Suppressor macrophage treated with lipopolysaccharide for 4 hours (primary cell): ENCODE measurements around the gene CTNNBL1.

Experiments used
- DNase-seq: peaks from one replicate; pipeline ENCODE4 v3.0.0-alpha.2; 2020

Gene CTNNBL1

DNA sequence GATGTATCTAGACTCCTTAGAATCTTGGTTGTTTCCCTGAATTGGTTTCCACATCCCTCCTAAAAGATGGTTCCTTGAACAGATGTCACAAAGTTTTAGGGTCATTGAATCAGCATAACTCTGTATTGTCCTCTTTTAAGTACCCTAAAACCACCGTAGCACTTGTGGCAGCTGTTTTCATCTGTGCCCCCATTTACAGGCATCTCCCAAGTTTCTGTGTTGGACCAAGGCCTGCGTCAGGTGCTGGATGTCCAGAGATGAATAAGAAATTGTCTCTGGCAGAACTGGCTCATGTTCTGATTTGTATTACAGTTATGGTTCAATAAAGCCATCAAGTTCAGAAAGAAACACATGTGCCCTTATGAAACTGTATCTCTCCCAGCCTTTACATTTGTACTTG, 48.3 kb downstream of the CTNNBL1 start:
- DNase-seq, result no peak

DNA sequence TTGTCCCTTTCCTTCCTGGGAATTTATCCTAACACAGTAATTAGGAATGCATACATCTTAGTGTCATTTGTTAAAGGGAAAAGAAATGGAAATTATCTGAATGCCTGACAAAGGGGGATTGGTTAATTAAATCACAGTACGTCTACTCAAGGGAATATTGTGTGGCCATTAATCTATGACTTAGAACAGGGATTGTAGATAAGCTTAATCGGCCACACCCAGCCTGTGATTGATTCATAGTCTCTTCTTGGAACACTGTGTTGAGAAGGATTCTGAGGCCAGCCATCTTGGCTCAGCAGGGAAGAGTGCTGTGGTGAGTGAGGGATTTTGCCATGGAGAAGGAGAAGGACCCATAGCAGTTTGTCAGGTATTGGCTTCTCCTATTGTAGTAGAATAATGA, 50.5 kb downstream of the CTNNBL1 start:
- DNase-seq, result no peak

DNA sequence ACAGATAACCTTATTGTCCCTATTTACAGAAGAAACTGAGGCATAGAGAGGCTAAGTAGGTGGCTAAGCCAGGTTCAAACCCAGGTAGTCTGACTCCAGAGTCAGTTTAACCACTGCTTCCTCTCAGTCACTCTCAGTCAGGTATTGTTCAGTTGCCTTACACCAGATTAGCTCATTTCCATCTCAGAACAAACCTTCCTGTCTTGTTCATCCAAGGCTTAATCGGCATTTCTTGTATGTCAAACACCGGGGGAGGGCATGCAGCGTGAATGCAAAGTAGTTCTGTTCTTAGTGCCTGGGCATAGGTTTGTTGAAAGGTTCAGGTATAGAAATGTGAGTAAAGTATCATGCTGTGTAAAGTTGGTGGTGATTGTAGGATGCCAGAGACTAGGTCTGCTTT, 51.7 kb downstream of the CTNNBL1 start:
- DNase-seq, result no peak

DNA sequence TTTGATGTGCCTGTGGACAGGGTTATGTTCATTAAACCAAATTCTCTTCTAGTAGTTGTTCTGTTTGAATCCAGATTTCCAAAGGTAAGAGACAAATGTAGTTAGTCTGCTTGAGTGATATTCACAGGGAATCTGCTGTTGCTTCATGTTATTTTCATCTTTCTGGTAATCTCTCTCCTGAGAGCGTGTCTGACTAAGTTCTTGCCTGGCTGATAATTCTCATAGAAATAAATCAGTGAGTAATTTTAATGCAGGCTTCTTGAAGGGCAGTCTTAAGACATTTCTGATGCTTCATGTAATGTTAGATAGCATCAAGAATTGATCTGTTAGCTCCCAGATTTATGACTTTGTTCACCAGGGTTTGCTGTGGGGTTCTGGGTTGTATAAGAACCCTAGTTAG, 54.2 kb downstream of the CTNNBL1 start:
- no peak for DNase-seq

DNA sequence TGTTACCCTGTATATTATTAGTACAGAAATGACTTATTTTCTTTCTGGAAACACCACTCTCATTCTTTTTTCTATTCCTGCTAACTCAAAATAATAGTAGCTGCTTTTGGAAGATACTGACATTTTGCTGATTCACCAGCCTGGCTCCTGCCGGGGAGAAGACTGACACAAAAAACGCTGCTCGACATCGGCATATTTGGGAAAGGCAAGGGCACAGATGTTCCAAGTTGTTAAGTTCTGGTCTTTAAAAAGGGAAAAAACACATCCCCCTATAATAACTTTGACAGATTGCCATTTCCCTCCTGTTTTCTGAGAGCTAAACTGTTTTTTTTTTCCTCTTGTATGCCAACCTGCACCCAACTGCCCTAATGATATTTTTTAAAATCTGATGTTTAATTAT, 55.4 kb downstream of the CTNNBL1 start:
- DNase-seq, result no peak

DNA sequence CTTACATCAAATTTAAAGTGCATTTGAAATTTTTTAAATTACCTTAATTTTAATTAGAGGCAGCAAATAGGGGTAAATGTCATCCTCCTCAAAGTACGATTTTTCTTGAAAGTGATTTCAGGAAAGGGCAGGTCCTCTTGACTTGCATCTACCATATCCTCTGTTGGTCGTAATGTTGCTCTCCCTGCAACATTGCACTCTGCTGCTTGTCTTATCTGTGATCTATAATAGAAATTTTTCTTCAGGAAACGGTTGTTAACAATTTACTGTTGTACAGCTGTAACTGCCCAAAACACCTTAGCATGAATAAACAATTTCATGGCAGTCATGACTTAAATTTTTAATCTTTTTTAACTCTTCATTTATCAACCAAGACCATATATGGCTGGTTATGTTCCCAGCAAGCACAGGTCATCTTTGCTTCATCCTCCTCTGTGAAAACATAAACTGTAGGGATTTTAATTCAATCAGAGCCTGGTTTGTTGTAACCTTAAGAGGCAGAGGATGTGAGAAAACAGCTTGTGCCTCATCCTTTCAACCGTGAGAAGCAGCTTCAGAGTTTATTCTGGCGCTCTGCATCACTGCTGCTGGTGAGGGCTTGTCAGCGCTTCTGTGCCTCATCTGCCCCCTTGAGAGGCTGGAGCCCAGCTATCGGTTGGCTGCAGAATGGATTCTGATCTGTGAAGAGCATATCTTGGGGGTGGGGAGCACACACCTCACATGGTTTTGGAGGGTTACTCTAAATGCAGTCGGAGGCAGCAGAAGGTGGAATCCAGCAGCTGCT, 56.0 kb downstream of the CTNNBL1 start:
- no peak for DNase-seq

DNA sequence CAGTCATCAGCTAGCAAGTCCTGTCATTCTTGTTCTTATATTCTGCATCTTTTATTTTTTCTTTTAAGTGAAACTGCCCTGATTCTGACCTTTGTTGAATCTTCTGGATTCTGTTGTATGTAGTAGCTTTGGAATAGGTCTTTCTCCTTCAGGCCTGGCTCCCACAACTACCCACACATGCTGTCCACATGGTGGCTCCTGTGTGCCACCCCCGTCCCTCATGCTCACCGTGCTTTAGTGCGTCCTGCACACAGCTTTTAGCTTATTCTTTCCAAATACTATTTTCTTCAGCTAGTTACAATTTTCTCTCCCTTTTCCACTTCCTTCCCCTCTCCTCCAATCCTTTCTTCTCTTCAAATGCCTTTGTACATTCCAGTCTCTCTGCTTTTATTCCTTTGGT, 61.8 kb downstream of the CTNNBL1 start:
- DNase-seq, result no peak

DNA sequence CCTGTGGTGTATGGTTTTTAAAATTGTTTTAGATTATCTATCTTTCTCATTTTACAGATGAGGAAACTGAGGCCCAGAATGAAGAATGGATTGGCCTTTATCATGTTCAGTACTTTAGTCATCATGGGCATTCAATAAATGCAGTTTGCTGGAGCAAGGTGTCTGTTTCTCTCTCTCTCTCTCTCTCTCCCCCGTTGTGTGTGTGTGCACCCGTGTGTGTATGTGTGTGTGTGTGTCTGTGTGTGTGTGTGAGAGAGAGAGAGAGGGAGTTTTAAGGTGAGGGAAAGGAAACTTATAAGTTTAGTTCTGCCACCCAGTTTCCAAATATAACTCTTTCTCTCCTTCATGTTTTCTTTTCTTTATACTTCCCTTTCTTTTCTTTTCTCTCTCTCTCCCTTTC, 62.4 kb downstream of the CTNNBL1 start:
- DNase-seq, result no peak

DNA sequence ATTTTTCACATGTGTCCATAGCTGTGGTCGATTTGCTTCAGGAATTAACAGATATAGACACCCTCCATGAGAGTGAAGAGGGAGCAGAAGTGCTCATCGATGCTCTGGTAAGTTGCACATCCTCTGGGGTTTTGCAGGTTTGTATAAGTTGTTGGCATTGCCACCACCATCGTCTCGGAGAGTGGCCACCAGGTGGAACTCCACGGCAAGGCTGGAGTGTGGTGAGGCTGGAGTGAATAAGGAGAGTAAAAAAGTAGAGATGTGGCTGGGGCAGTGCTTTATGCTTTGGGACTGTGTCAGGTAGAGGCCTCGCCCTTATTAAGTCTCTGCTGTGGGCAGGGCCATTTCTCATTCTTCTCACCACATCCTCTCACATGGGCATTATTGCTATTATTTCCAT, 63.7 kb downstream of the CTNNBL1 start:
- no peak for DNase-seq

DNA sequence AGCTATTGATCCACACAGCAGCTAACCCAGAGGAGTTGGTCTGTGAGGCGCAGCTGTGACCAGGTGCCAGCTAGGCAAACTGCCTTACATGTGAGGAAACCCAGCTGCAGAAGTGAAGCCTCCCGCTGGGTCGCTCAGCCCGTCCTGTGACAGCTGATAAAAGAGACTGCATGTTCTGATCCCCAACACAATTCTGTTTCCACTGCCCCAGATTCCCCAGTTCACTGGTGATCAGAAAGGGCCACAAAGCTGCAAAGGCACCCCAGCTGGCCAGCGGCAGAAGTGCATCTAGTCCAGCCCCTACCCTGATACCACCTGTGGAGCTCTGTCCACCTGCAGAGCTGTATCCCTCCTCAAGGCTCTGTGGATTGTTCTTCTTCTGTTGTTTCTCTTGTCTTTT, 64.5 kb downstream of the CTNNBL1 start:
- DNase-seq, result no peak

DNA sequence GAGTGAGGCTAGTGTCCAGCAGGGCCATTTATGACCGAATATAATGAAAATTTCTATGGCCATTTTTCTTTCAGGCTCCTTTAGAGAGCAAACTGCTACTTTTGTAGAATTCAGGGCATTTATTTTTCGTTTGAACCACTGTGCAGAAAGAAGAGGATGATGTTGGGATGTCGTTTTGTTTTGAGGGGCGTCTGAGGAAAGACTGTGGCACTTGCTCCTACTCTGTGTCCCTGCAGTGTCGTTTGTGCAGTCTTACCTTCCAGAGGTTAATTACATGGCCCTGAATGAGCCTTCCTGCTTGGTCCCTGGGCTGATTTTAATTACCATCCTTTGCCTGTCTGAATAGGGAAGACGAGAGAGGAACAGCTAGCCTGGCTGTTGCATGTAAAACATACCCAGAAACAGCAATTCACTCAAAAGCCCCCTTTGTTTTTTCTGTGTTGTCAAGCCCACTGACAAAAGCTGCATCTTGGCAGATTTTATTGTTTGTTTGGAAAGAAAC, 65.3 kb downstream of the CTNNBL1 start:
- DNase-seq, result no peak

DNA sequence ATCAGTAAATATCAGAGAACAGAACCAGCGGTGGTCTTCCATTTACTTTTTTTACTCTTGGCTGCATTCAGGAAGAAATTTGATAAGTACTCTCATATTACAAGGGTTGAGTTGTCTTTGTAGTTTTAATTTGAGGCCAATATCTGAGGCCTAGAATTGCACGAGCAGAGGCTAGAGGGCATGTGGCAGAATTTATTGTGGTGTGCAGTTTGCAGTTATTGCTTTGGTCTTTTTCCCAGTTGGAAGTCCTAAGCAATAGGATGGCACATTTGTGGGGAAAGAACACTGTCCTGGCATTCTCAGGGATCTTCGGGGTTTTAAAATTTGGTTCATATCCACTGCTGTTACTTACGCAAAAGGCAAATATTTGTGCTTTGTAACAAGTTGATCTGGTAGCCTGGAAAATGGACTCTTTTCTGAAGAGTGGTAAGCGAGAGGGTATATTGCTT, 66.0 kb downstream of the CTNNBL1 start:
- DNase-seq, result no peak

DNA sequence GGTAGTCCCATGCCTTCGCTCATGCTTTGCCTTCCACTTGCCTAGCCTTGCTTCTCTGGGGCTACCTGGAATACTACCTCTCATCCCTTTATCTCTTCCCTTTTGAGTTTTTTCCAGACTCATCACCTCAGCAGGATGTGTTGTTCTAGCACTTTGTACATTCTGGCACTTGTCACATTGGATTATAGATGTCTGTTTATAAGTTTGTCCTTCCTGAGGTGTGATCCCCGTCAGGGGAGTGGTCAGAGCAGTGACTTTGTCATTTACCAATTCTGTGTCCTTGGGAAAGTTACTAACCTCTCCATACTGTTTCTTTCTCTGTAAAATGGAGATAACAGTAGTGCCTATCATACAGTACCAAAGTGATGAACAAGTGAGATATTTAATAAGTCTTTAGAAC, 66.5 kb downstream of the CTNNBL1 start:
- no peak for DNase-seq

DNA sequence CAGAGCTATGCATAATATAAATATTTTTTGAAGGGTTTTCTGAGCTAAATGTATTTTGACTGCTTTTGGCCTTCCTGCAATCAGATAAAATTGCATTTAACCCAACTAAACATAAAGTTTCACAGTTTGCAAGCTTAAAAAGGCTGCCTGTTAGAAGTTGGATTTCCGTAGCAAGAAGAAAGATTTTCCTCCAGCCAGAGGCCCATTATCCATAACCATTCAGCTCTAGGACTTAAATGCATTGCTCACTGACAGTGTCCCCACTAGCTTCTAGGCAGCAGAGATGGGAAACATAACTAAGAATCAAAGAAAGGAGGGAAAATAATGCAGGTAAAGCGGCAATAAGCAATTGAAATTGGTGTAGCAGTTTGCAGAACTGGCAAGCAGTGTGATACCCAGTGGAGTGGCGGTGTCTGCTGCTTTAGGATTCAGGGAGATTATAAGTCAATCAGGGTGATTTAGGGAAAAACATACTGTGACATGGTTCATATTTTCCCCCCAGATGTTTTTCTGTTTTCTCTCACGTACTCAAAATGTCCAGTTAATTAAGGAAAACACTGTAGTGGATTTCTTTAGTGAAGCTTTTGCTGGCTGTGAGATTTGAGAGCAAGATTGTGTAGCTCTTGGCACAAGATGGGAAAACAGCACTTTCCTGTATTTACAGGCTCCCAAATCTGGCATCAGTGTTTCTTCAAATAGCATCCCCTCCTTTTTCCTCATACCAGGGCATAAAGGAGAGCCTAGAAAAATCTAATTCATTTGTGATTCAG, 69.1 kb downstream of the CTNNBL1 start:
- DNase-seq, result no peak

DNA sequence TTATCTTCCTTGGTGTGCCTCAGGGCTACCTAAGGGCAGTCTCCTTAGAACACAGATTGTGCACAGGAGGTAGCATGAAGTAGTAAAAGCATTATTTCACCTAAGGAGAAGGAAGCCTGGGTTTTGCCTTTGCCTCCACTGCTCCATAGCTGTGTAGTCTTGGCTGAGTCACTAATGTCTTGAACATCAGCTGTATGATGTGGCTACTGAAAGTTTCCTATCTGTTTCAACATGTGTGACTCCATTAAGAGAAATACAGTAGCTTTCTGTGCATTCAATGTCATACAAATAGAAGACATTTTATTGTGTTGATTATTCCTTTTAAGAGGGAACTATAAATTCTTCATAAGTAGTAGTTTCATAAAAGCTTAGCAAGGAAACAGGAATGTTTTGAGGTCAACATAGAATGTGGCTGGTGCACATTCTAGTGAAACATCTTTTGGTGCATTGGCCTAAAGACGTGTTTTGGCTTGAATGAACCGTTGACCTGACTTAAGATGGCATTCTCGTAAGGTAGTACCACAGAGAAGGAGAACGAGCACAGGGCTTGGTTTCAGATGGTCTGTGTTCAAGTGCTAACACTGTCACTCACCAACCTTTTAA, 70.6 kb downstream of the CTNNBL1 start:
- DNase-seq, result no peak

DNA sequence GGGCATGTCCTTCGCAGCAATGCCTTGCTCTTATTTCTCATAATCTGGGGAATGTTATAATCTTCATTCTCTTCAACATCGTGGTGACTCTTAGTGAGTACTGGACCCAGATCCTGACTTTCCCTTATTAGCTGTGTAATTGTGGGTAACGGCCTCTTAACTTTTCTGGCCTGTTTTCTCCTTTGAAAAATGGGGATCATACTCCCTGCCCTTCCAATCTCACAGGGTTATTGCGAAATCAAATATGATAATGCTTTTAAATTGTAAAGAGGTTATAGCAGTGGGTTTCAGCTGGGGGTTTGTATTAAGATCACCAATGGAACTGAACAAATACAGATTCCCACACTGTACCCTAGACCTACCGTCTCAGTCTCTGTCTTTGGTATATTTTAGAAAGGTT, 77.1 kb downstream of the CTNNBL1 start:
- no peak for DNase-seq

DNA sequence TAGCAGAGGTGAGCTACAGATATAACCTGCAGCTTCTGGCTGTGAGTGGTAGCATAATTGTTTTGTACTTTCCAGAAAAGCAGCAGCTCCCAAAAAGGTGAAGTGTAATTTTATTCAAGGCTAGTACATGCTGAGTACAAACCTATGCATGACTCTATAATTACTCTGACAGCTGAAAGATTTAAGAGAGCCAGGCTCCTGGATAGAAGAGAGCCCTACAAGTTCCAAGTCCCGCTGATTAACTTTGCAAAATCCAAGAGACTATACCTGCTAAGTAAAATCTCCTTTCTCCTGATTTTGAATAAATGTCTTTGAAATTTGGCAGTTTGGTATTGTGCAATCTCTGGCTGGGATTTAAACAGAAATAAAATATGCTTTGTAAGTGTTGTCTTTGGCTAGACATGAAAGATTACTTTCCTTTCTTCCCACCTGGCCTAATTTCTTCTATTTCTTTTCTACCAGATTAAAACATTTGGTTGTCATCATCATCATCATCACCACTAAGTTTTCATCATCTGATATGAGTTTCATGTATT, 79.5 kb downstream of the CTNNBL1 start:
- no peak for DNase-seq

DNA sequence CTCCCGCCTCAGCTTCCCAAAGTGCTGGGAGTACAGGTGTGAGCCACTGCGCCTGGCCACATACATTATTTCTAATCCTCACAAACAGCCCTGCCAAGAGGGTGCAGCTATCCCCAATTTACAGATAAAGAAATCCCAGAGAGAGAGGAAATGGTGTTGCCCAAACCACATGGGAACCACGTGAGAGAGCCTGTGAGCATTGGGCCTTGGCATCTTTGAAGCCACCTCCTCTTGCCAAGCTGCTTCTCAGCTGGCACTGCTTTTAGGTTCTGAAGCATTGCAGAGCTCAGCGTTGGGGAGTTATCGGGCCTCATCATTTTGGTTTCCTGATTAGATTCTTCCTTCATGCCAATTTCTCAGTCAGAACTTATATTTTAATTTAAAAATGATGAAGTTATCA, 80.3 kb downstream of the CTNNBL1 start:
- no peak for DNase-seq

DNA sequence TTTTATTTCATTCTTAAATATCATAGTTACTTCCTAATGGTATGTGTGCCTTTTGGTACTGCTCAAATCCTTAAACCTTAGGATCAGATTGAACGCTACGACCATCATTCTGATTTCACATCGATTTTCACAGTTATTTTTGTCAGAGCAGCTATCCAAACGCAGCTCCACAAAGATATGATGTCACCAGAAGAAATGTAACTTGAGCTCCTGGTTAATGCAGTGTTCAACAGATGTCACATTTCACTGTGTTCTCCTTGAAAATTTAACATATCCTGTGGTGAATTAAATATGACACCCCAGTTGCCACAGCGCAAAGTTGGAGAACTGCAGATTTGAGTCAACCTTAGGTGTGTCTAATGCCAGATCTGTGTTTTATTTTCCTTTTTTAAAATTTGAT, 81.4 kb downstream of the CTNNBL1 start:
- DNase-seq, result no peak

DNA sequence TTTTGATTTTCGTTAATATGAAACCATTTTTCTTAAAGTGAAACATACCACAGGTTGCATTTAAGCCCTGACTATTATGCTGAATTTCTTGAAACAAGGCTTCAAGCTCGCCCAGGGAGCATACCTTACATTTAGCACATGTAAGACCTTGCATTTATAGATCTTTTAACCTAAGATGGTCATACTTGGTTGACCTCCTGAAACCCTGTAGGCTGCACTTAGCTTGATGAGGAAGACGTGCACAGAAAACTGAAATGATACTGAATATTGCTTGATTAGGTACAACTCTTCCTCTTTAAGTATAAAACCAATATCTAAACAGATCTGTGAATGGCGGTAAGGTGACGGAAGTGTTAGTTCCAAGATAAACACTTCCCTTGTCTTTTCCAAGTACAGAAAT, 82.2 kb downstream of the CTNNBL1 start:
- no peak for DNase-seq

DNA sequence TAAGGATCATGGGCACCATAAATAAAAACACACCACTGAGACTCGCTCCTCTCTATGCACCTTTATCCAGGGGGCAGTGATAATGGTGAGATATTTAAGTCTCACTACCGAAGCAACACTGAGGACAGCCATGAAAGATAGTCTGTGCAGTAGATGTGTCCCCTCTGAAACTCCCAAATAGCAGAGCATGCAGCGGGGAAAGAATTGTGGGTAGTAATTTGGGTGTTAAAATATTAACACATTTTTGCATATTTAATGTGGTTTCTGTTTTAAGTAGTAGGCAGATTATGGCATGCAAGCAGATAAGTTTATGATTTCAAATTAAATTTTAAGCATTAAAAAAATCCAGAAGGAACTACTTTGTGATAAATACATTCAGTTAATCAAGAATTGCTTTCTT, 82.7 kb downstream of the CTNNBL1 start:
- no peak for DNase-seq

DNA sequence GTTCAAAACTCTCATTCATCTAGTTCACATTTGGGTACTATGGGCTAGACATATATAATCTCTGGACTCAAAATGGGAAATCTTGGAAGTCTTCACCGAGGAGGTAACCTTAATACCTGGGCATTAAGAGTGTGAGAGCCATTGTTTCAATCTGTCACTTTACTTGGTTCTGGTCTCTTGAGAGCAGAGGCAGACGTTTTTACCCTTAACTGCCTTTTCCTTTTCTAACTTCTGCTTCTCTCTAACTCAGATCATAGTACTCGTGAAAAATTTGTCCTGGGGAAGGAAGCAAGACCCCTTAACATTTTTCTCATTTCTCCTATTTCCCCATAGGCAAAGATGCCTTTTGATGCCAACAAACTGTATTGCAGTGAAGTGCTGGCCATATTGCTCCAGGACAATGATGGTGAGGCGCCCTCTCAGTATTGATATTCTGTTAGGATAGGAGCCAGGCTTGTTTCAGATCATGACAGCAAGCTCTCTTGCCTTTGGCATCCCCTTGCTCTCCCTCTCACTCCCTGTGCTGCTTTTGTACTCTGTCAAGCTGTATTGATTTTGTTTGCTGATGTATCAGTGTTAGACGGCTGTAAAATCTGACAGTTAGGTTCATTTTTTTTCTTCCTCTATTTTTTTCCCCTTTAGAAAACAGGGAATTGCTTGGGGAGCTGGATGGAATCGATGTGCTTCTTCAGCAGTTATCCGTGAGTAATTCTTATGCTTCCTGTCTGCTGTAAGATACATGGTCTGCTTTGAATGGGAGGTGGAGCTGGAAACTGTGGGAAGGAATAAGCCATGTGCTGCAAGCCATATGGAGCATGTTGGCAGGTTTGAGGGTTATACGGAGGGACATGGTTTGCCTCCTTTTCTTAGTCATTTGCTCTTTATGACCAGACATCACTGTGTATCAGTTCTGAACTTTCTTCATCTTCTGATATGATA, 83.5 kb downstream of the CTNNBL1 start:
- DNase-seq, result no peak
